ENCODE measurements around the gene RIMBP2. TPM values are rescaled to one million over a fixed set of nuclear protein-coding genes. Genes with fewer than 3 reads are reported as not detected.
"Not testable (repeated sequence)": the region's sequence is repeated elsewhere in the genome, so short reads cannot be mapped to it uniquely, and the experiment has no call there.

RIMBP2 gene
- total RNA-seq, 1 donor from 2014 or later, result not detected

DNA sequence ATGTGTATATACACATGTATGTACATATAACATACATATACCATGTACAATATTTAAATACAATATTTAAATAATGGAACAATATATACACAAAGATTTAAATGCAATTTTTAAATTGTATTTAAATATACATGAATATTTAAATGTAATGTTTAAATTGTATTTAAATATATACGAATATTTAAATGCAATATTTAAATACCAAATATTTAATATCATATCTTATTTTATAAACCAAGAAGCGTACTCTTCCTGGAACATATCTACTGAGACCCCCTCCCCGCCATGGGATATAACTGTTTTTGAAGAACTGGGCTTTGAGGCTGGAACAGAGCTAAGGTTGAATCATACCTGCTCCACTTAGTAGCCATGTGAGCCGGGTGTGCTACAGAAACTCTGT lies 29.8 kb upstream of the RIMBP2 start:
- DNase-seq, result no peak
- Mint-ChIP-seq H3K9me3 (no peaks in the 10 kb centered on the region), H3K4me3 (no peak overlapping the region), H3K27ac (no peak overlapping the region), H3K36me3 (ENCODE audit: low read depth) (no peaks in the 10 kb centered on the region), H3K4me1 (peaks cover 5% of the 10 kb centered on the region), H3K27me3 (peaks cover 9% of the 10 kb centered on the region)
- intact Hi-C loops (cut with micrococcal nuclease), result loop anchor here (5.0 kb wide), 1 partner anchor 699 kb away; no protein-coding TSS in a partner anchor

GRCh38 chr12:130744274-130744673 lies 28.2 kb upstream of the RIMBP2 start:
- H3K36me3 Mint-ChIP-seq (ENCODE audit: low read depth), result no peaks in the 10 kb centered on the region
- DNase-seq, result no peak
- intact Hi-C loops (cut with micrococcal nuclease), result no loop called here
- no peak overlapping the region for H3K27ac Mint-ChIP-seq
- H3K9me3 Mint-ChIP-seq, result no peaks in the 10 kb centered on the region
- no peak overlapping the region for H3K4me3 Mint-ChIP-seq
- peaks cover 6% of the 10 kb centered on the region for H3K27me3 Mint-ChIP-seq
- H3K4me1 Mint-ChIP-seq, result peaks cover 5% of the 10 kb centered on the region

GRCh38 chr12:130743606-130744005 lies 27.5 kb upstream of the RIMBP2 start:
- Mint-ChIP-seq H3K4me1 (peaks cover 5% of the 10 kb centered on the region), H3K4me3 (no peak overlapping the region), H3K27ac (no peak overlapping the region), H3K36me3 (ENCODE audit: low read depth) (no peaks in the 10 kb centered on the region), H3K9me3 (no peaks in the 10 kb centered on the region), H3K27me3 (peaks cover 6% of the 10 kb centered on the region)
- DNase-seq, result no peak
- intact Hi-C loops (cut with micrococcal nuclease), result no loop called here

DNA sequence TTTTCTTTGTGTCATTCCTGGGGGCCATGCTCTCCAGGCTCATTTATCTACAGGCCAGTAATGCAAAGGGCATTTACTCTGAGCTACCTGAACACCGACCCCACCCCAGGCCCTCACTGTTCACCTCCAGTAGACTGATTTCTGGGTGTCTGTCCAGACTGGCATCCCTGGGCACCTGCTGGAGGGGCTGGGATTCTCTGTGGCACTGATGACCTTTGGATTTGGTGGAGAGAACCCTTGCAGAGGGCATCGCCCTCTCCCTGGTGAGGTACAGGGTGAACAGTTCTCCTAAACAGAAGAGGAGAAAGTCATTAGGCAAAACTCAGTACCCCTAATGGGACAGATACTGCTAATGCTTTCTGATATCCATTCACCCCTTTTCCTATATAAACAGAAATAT lies 27.1 kb upstream of the RIMBP2 start:
- DNase-seq, result no peak
- Mint-ChIP-seq H3K4me1 (peaks cover 5% of the 10 kb centered on the region), H3K27me3 (peaks cover 5% of the 10 kb centered on the region), H3K4me3 (no peak overlapping the region), H3K36me3 (ENCODE audit: low read depth) (no peaks in the 10 kb centered on the region), H3K9me3 (no peaks in the 10 kb centered on the region), H3K27ac (no peak overlapping the region)
- intact Hi-C loops (cut with micrococcal nuclease), result no loop called here

GRCh38 chr12:130742716-130743115 lies 26.6 kb upstream of the RIMBP2 start:
- H3K9me3 Mint-ChIP-seq, result no peaks in the 10 kb centered on the region

DNA sequence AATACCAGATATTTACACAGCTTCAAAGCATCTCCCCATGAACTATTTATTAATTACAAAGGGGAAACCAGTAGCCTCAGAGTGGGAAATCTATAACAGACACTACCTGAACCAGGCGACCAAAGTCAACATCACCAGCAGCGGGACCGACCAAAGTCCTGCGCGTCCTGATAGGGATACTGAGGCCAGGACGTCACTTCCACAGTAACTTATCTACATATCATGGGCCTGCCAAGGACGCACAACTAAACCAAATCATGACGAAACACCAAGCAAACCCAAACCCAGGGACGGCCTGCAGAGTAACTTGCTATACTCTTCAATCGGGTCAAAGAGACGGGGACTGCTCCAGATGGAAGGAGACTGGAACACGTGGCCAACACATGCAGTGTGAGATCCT lies 26.0 kb upstream of the RIMBP2 start:
- H3K36me3 Mint-ChIP-seq (ENCODE audit: low read depth), result no peaks in the 10 kb centered on the region
- intact Hi-C loops (cut with micrococcal nuclease), result no loop called here
- H3K4me3 Mint-ChIP-seq, result no peak overlapping the region
- no peak for DNase-seq
- H3K27ac Mint-ChIP-seq, result no peak overlapping the region
- H3K27me3 Mint-ChIP-seq, result no peaks in the 10 kb centered on the region
- H3K9me3 Mint-ChIP-seq, result no peaks in the 10 kb centered on the region
- no peaks in the 10 kb centered on the region for H3K4me1 Mint-ChIP-seq

More at GRCh38 chr12:130742716-130743115, 26.6 kb upstream of the RIMBP2 start:
- Mint-ChIP-seq H3K27me3 (peaks cover under 1% of the 10 kb centered on the region), H3K4me3 (no peak overlapping the region), H3K27ac (no peak overlapping the region), H3K36me3 (ENCODE audit: low read depth) (no peaks in the 10 kb centered on the region), H3K4me1 (peaks cover 1% of the 10 kb centered on the region)
- no peak for DNase-seq
- intact Hi-C loops (cut with micrococcal nuclease), result no loop called here

GRCh38 chr12:130739571-130739970 lies 23.5 kb upstream of the RIMBP2 start:
- no peaks in the 10 kb centered on the region for H3K27me3 Mint-ChIP-seq

DNA sequence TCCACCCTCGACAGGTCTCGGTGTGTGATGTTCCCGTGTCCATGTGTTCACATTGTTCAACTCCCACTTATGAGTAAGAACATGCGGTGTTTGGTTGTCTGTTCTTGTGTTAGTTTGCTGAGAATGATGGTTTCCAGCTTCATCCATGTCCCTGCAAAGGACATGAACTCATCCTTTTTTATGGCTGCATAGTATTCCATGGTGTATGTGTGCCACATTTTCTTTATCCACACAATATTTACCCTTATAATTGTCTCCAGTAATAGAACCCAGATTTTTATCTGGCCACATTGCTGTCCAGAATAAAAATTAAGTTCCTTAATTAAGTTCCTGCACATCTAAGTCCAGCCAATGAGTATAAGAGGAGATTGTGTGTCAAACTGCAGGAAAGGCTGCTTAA lies 22.3 kb upstream of the RIMBP2 start:
- intact Hi-C loops (cut with micrococcal nuclease); H3K27ac Mint-ChIP-seq; H3K36me3 Mint-ChIP-seq (ENCODE audit: low read depth); DNase-seq; H3K4me1 Mint-ChIP-seq; H3K9me3 Mint-ChIP-seq; H3K27me3 Mint-ChIP-seq; H3K4me3 Mint-ChIP-seq: not testable (repeated sequence)

More at GRCh38 chr12:130739571-130739970, 23.5 kb upstream of the RIMBP2 start:
- intact Hi-C loops (cut with micrococcal nuclease), result no loop called here
- H3K4me1 Mint-ChIP-seq, result no peaks in the 10 kb centered on the region
- no peaks in the 10 kb centered on the region for H3K9me3 Mint-ChIP-seq
- no peak overlapping the region for H3K4me3 Mint-ChIP-seq
- no peak overlapping the region for H3K27ac Mint-ChIP-seq
- no peaks in the 10 kb centered on the region for H3K36me3 Mint-ChIP-seq (ENCODE audit: low read depth)
- no peak for DNase-seq

GRCh38 chr12:130737731-130738130 lies 21.6 kb upstream of the RIMBP2 start:
- intact Hi-C loops (cut with micrococcal nuclease), result no loop called here
- H3K27ac Mint-ChIP-seq, result no peak overlapping the region
- no peak overlapping the region for H3K4me3 Mint-ChIP-seq
- H3K27me3 Mint-ChIP-seq, result no peaks in the 10 kb centered on the region
- H3K4me1 Mint-ChIP-seq, result no peaks in the 10 kb centered on the region
- H3K9me3 Mint-ChIP-seq, result no peaks in the 10 kb centered on the region
- DNase-seq, result no peak
- no peaks in the 10 kb centered on the region for H3K36me3 Mint-ChIP-seq (ENCODE audit: low read depth)

DNA sequence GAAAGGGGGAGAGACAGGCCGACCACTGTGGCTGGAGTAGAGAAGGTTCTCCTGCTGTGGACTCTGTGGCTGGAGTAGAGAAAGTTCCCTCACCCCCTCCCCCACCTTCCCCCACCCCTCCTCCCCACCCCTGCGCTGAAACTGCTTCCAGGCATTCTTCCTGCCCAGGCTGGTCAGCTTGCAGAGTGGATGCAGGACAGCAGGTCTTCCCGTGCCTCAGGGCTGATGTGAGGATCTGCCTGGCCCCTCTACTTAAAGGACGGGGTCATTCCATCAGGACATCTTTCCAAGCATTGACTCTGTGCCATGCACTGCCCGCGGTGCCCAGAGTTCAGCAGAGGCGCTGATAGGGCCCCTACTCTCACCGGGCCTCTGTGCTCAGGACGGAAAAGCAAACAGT lies 13.2 kb upstream of the RIMBP2 start:
- intact Hi-C loops (cut with micrococcal nuclease), result no loop called here
- no peaks in the 10 kb centered on the region for H3K4me1 Mint-ChIP-seq
- no peaks in the 10 kb centered on the region for H3K36me3 Mint-ChIP-seq (ENCODE audit: low read depth)

DNA sequence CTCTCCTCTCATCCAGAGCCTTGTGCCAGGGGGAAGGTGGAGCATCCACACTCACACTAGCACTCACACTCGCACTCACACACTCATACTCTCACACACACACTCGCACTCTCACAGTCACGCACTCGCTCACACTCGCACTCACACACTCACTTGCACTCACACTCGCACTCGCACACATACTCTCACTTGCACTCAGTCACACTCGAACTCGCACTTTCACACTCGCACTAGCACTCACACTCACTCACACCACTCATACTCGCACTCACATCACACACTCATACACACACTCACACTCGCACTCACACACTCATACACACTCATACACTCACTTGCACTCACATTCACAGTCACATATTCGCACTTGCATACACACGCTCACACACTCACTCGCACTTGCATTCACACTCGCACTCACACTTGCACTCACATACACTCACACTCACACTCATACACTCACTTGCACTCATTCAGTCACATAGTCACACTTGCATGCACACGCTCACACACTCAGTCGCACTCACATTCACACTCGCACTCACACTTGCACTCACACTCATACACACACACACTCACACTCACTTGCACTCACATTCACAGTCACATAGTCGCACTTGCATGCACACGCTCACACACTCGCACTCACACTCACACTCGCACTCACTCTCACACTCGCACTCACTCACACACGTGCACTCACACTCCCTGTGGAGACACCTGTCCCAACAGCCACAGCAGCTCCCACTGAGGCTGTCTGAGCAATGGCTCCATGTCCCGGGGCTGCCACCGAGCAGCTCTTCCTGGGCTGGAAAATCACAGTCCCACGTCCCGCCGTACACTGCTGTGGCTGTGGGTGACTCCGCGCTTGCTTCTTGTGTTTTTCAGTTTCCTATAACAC lies 12.3 kb upstream of the RIMBP2 start:
- Mint-ChIP-seq H3K27ac (no peak overlapping the region), H3K9me3 (peaks cover 12% of the 10 kb centered on the region), H3K36me3 (ENCODE audit: low read depth) (no peaks in the 10 kb centered on the region), H3K4me3 (no peak overlapping the region), H3K27me3 (no peaks in the 10 kb centered on the region), H3K4me1 (no peaks in the 10 kb centered on the region)
- DNase-seq, result no peak
- intact Hi-C loops (cut with micrococcal nuclease), result no loop called here

More for the DNA sequence above, 13.2 kb upstream of the RIMBP2 start:
- Mint-ChIP-seq H3K27ac (no peak overlapping the region), H3K9me3 (peaks cover 10% of the 10 kb centered on the region), H3K27me3 (no peaks in the 10 kb centered on the region), H3K4me3 (no peak overlapping the region)
- no peak for DNase-seq

- DNase-seq, result no peak
- Mint-ChIP-seq H3K36me3 (ENCODE audit: low read depth) (no peaks in the 10 kb centered on the region), H3K4me3 (no peak overlapping the region), H3K4me1 (no peaks in the 10 kb centered on the region), H3K9me3 (peaks cover 14% of the 10 kb centered on the region), H3K27ac (no peak overlapping the region), H3K27me3 (peaks cover 28% of the 10 kb centered on the region)
- intact Hi-C loops (cut with micrococcal nuclease), result no loop called here
These were observed 3.3 kb upstream of the RIMBP2 start for GRCh38 chr12:130719263-130719859.

DNA sequence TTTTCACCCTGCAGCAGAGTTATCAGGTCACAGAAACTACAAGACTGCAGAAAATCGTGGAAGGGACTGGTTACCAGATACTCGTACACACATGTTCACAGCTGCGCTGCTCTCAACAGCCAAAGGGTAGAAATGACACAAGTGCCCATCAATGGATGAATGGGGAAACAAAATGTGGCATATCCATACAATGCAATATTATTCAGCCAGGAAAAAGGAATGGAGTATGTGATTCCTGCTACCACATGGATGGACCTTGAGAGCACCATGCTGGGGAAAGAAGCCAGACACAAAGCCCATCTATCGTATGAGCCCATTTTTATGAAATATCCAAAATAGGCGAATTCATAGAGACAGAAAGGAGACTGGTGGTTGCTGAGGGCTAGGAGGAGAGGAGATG lies 1.7 kb upstream of the RIMBP2 start:
- H3K4me3 Mint-ChIP-seq, result no peak overlapping the region
- H3K36me3 Mint-ChIP-seq (ENCODE audit: low read depth), result no peaks in the 10 kb centered on the region
- no peaks in the 10 kb centered on the region for H3K4me1 Mint-ChIP-seq
- H3K9me3 Mint-ChIP-seq, result peaks cover 5% of the 10 kb centered on the region
- intact Hi-C loops (cut with micrococcal nuclease), result no loop called here
- no peak overlapping the region for H3K27ac Mint-ChIP-seq
- no peak for DNase-seq
- H3K27me3 Mint-ChIP-seq, result peaks cover 39% of the 10 kb centered on the region

DNA sequence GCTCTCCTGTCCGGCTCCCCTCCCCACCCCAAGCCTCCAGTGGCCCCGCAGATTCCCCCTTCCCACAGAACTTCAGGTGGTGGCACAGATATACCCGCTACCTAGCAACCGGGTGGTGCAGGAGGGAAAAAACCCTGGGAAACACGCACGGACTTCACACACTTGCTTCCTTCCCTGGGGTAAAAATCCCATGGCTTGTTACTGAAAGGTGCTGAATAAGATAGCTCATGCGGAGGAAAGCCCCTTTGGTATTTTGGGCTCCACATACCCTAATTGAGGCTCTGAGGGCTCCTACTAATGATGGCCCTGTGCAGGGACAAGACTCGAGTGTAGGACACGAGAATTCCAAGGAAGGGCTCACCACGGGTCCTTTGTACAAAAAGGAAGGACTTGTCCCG lies 869 bp upstream of the RIMBP2 start:
- Mint-ChIP-seq H3K27ac (no peak overlapping the region), H3K4me3 (no peak overlapping the region), H3K4me1 (no peaks in the 10 kb centered on the region), H3K9me3 (peaks cover 4% of the 10 kb centered on the region), H3K36me3 (ENCODE audit: low read depth) (no peaks in the 10 kb centered on the region), H3K27me3 (peaks cover 45% of the 10 kb centered on the region)
- no peak for DNase-seq
- intact Hi-C loops (cut with micrococcal nuclease), result no loop called here
